Fibroblast of mammary gland (primary cell): ENCODE results near the gene TNFSF4.

Experiments used
- DNase-seq: peaks from one replicate; pipeline ENCODE4 v3.0.0-alpha.2; 2010; ENCODE audit warnings: low read depth
- H3K4me3 ChIP-seq: 2 replicates; pipeline ENCODE4 v1.5.1; 2011; ENCODE audit warnings: low read depth, mild to moderate bottlenecking, low read length, moderate library complexity; ENCODE audit not compliant: control insufficient read depth
- CTCF ChIP-seq: conservative IDR thresholded peaks from 2 replicates; pipeline ENCODE4 v1.5.1; 2011; ENCODE audit warnings: low read depth, low read length, inconsistent platforms; ENCODE audit not compliant: control insufficient read depth, insufficient read depth

Gene TNFSF4

GRCh38 chr1:173202424-173203145 is 4.5 kb downstream of the TNFSF4 start:
- peak; percentile 92 for DNase-seq
- H3K4me3 ChIP-seq, result no peak overlapping the region
- peak; percentile 81 for TF ChIP-seq CTCF

- H3K4me3 ChIP-seq, result no peak overlapping the region
- no peak for DNase-seq
These were observed 5.2 kb downstream of the TNFSF4 start for GRCh38 chr1:173201969-173202368.

GRCh38 chr1:173195596-173196088 is 11.5 kb downstream of the TNFSF4 start:
- no peak for TF ChIP-seq CTCF
- no peak for DNase-seq
- H3K4me3 ChIP-seq, result no peak overlapping the region

More at GRCh38 chr1:173201969-173202368, 5.2 kb downstream of the TNFSF4 start:
- TF ChIP-seq CTCF, result no peak

- H3K4me3 ChIP-seq, result no peak overlapping the region
- DNase-seq, result peak; percentile 97
- no peak for TF ChIP-seq CTCF
These were observed 13.5 kb downstream of the TNFSF4 start for GRCh38 chr1:173193639-173194038.

- TF ChIP-seq CTCF, result no peak
- no peak for DNase-seq
- no peak overlapping the region for H3K4me3 ChIP-seq
These were observed 16.0 kb downstream of the TNFSF4 start for GRCh38 chr1:173191011-173191705.

GRCh38 chr1:173190101-173190936 is 16.8 kb downstream of the TNFSF4 start:
- H3K4me3 ChIP-seq, result no peak overlapping the region
- DNase-seq, result peak; percentile 69
- no peak for TF ChIP-seq CTCF
